D721Med (cell line): ENCODE measurements around the gene ATXN7L1.
"Not testable (repeated sequence)": the region's sequence is repeated elsewhere in the genome, so short reads cannot be mapped to it uniquely, and the experiment has no call there.

Source experiments
- DNase-seq: peaks from one replicate; pipeline ENCODE4 v3.0.0; 2011; ENCODE audit warnings: low spot score; ENCODE audit not compliant: insufficient read length
- FAIRE-seq: peaks from 2 replicates; lab custom pipeline; 2011; peaks lifted over from hg19 to GRCh38; lab: Jason Lieb, UNC
- TF ChIP-seq, protein P1 (sequence below): IDR thresholded peaks from 2 replicates; pipeline ENCODE4 v1.5.1; 2012; ENCODE audit warnings: mild to moderate bottlenecking, control low read depth; ENCODE audit not compliant: insufficient read depth; ENCODE audit errors: missing control alignments

The ATXN7L1 gene

DNA sequence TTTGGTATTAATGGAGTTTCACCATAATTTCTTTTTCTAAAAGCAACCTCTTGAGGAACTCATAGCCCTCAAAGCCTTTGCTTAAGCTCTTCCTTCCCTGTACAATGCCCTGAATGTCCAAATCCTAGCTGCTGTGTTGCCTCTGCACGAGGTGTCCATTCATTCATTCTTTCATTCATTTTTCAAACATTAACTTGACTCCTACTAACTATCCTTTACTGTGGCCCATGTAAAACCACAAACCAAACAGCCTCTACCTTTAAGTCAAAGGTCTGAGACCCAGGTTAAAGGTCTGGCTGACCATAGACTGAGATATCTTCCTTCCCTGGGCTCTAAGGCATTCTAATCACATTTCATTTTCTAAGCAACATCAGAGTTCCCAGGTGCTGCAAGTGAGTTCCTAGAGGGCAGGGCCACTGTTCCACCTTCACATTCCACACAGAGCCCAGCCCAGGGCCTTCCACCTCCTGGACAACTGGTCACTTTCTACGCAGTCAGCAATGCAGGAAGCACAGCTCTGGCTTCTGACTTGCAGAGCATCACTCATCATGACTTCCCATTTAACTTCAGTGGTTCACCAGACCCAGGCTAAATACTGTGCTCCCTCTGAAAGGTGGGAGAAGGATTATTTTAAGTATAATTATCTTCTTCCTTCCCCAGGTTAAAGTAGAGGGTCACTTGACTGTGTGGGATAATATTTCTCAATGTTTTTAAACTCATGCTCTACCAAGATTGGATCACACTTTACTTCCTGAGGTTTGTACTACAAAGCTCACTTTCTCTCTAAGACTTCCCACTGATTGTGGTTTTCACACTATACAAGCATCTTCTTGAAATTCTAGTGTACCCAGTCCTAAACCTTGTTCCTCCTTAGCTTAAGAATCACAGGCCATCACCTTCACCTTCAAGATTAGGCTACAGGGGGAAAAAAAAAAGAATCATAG, 19.1 kb downstream of the ATXN7L1 start:
- no peak for DNase-seq

DNA sequence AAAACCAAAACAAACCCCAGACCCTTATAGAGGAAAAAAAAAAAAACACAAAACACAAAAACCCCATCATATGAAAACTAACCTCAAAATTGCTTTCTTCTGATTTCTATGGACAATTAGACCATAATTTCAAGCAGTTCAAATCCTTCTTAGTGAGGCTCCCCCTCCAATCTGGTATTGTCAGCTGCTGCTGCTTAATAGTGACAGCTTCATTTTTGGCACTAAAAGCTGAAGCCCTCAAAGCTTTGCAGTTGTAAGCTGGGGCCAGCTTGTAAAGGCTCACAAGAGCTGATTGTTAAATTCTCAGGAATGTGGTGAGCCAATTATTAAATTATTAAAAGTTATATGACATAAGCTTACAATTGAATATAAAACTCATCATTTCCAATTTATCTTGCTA, 21.9 kb downstream of the ATXN7L1 start:
- TF ChIP-seq, protein P1, sequence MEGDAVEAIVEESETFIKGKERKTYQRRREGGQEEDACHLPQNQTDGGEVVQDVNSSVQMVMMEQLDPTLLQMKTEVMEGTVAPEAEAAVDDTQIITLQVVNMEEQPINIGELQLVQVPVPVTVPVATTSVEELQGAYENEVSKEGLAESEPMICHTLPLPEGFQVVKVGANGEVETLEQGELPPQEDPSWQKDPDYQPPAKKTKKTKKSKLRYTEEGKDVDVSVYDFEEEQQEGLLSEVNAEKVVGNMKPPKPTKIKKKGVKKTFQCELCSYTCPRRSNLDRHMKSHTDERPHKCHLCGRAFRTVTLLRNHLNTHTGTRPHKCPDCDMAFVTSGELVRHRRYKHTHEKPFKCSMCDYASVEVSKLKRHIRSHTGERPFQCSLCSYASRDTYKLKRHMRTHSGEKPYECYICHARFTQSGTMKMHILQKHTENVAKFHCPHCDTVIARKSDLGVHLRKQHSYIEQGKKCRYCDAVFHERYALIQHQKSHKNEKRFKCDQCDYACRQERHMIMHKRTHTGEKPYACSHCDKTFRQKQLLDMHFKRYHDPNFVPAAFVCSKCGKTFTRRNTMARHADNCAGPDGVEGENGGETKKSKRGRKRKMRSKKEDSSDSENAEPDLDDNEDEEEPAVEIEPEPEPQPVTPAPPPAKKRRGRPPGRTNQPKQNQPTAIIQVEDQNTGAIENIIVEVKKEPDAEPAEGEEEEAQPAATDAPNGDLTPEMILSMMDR, result no peak
- FAIRE-seq, result no peak
- DNase-seq, result no peak

More for the DNA sequence above, 19.1 kb downstream of the ATXN7L1 start:
- FAIRE-seq, result no peak
- TF ChIP-seq, protein P1, result no peak

DNA sequence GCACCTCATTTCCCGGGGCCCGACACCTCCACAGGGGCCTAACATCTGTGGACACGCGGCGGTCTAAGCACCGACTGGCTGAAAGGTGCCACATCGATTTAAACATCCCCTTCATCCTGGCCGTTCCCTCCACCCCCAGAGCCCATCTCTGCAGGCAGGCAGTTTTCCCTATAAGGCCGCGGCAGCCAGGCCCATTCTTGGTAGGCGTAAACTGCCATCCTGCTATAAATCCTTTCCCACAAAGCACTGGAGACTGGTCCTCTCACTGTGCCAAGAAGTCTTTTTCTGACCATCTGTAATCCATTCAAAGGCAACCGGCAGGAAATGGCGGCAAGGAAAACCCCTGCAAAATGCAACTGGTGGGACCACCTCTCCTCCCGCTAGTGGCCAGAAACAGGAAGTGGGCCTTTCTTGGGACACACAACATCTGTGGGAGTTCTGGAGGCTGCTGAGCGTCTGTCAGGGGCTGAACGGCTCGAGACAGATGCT, 22.4 kb downstream of the ATXN7L1 start:
- no peak for FAIRE-seq
- no peak for DNase-seq
- TF ChIP-seq, protein P1, result no peak

DNA sequence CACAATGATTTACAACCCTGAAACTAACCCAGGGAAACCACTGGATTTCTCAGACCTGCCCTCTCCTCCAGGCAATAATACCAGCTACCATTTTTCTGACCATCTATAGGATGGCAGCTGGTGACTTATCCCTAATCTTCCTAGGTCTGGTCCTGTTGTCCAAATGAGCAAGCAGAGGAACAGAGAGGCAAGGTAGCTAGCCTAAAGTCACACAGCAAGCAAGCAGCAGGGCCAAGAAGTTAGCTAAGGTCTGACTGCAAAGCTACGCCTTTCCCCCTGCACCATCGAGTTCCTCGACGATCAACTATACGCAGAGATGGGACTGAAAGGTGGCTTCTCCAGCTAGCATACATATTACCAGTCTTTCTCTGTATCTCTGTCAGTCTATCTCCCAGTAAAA, 25.3 kb downstream of the ATXN7L1 start:
- DNase-seq, result no peak
- FAIRE-seq, result no peak
- TF ChIP-seq, protein P1, result no peak

DNA sequence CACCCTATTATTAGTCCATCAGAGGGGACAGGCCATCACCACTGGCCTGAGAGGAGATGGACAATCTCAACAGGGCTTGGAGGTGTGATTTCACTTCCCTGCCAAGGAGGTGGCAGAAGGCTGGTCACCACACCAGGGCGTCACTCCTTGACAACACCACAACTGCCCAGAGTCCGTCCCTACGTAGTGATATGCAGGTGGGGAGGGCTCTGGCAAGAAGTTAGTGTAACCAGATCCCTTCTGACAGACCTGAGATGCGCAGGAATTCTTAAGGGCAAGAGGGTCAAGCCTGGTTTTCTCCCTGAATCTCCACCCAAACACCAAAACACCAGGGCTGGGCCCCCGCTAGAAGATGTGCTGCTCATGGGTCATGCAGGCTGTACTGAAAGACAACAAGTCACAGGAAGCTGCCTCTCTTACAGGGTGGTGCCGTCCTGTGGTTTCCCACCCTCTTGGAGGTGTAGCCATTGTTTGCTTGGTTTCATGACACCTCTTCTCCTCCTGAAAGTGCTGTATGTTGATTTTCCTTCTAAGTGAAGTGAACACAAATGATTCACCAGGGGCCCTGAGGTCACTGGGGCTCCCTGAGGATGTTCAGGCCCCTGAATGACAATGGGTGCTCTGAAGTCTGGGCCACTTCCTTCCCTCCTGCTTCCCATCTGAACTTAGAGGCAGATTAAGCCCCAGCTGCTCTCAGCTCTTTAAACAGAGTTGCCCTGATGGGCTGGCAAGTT, 27.1 kb downstream of the ATXN7L1 start:
- DNase-seq, result no peak
- TF ChIP-seq, protein P1, result no peak
- FAIRE-seq, result no peak

DNA sequence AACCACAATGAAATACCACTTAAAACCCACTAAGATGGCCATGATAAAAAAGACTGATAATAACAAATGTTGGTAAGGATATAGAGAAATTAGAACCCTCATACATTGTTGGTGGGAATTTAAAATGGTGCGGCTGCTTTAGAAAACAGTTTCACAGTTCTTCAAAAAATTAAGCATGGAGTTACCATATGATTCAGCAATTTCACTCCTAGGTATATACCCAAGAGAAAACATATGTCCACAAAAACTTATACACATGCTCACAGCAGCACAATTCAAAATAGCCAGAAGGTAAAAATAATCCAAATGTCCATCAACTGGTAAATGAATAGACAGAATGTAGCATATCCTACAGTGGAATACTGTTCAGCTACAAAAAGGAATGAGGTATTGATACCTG, 30.0 kb downstream of the ATXN7L1 start:
- TF ChIP-seq, protein P1, result no peak
- FAIRE-seq (no peak), DNase-seq (no peak)

DNA sequence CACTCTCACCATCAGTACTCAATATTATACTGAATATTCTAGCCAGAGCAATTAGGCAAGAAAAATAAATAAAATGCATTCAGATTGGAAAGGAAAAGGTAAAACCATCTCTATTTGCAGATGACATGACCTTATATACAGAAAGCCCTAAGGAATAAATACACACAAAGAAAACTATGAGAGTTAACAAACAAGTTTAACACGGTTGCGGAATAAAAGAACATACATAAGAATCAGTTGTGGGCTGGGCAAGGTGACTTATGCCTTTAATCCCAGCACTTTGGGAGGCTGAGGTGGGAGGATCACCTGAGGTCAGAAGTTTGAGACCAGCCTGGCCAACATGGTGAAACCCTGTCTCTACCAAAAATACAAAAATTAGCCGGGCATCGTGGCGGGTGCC, 31.7 kb downstream of the ATXN7L1 start:
- DNase-seq, FAIRE-seq: not testable (repeated sequence)
